ENCODE data around the gene CHSY3.

Gene CHSY3

DNA sequence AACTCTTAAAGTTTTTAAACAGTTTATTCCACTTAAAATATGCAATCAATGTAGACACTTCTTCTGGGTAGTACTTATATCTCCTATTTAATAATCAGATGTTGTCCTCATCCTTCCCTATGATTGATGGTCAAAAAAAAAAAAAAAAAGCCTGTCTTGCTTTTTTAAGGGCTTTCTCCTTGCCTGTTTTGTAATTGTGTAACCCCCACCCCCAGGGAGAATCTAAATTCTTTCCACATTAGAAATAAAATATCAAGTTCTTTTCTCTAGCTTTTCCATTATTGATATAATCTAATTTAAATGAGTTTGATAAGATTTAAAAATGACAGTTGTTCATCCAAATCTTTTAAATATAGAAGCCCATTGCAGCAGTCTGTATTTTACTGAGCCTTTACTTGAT is 119.7 kb downstream of the CHSY3 start:
- DNase-seq (ENCODE audit: low read depth) = peak; percentile 50

DNA sequence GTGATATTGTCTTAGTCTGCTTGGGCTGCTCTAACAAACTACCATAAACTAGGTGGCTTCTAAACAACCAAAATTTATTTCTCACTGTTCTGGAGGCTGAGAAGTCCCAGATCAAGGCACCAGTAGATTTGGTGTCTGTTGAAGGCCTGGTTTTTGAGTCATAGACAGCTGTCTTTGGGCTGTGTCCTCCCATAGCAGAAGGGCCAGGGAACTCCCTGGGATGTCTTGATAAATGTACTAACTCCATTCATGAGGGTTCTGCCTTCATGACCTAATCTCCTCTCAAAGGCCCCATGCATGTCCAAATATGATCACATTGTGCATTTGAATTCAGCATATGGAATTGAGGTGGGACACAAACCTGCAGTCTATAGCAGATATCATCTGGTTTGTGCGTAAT is 121.2 kb downstream of the CHSY3 start:
- no peak for DNase-seq (ENCODE audit: low read depth)

DNA sequence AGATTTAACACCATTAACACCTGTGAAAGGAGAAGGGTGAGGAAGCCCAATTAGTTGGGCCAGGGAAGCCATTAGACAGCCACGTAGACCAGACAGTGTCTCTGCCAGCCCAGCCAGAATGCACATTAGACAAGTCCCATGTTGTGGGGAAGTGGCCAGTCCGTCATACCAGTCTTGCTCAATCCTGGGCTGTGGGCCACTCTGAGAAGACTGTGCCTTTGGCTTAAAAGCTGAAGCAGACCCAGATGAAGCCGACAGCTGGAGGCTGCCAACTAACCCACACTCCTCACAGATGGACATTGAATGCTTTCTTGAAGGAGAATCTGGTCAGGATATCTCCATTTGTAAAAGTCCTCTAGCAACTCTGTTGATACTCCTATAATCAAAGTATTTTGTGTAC is 128.5 kb downstream of the CHSY3 start:
- DNase-seq (ENCODE audit: low read depth) = peak; percentile 59

DNA sequence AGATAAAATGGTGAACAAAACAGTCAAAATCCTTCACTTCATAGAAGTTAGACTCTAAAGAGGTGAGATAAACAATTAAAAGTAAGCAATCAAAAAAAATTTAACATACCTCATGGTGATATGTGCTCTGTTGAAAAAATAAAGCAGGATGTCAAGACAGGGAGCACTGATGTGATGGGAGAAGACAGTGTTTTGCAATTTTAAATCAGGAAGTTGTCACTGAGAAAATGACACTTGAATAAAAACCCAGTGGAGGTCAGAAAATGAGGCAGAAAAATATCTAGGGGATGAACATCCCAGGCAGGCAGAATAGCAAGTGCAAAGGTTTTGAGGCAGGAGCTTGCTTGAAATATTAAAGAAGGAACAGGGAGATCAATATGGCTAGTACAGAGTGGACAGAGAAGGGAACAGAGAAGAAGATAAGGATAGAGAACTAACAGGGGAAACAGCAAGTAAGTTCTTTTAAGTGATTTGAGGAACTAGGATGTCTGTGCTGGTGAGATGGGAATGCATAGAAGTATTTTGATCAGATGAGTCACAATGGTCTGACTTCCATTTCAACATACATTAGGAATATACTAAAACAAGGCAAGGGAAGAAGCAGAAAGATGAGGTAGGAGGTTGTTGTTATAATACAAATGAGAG is 130.4 kb downstream of the CHSY3 start:
- DNase-seq (ENCODE audit: low read depth) = peak; percentile 43

GRCh38 chr5:130035388-130035787 is 131.1 kb downstream of the CHSY3 start:
- DNase-seq (ENCODE audit: low read depth) = no peak

DNA sequence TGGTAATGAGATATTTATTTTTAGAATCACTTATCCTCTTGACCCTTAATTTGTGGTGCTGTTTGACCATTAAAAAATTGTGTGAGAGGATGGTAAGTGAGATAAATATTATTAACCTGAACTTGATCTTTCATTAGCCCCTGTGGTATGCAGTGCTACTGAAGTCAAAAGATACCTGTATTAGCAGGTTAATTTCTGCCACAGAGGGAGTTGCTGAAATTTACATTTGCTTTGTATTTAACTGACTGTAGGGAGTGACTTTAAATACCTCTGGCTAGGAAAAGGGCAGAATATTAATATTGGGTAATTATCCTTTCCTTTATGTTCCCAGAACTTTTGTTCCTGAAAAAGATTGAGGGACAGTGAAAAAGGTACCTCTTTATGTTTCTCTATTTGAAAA is 133.6 kb downstream of the CHSY3 start:
- DNase-seq (ENCODE audit: low read depth) = no peak

GRCh38 chr5:130043834-130044233 is 139.6 kb downstream of the CHSY3 start:
- DNase-seq (ENCODE audit: low read depth) = no peak

DNA sequence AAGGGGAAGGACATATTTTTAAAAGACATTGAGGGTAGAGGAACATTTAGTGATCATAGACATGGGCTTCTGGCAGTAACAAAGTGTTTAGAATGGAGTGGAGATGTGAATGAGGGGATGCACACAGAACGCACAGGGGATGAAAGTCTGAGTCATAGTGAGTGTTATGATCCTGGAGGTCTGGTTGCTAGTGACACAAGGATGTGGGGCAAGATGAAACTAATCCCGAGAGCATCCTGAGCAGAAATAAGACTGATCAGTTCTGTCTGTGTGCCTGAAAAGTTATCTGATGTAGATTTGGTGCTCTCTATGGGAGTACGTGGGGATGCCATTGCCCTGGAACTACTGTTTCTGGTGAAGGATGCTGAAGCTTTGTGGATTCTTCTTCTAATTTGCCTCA is 141.1 kb downstream of the CHSY3 start:
- peak; percentile 10 for DNase-seq (ENCODE audit: low read depth)

- no peak for DNase-seq (ENCODE audit: low read depth)
These were observed 146.3 kb downstream of the CHSY3 start for GRCh38 chr5:130050585-130050984.

DNA sequence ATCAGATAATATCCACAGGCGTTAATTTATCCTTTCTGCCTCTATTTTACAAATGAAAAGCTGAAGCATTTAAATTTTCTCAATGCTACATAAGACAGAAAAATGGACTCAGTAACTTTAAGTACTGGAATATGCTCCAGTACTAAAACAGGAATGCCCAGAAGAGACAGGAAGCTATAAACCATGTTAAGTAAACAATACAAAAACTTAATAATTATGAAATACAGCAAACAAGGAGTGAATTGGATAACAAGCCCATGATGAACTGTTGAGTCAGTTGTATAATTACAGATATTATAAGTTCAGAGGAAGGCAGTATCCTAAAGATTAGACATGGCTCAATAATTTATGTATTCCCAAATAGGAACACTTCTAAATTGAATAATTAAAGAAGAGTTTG is 148.5 kb downstream of the CHSY3 start:
- DNase-seq (ENCODE audit: low read depth) = no peak

GRCh38 chr5:130055572-130055971 is 151.3 kb downstream of the CHSY3 start:
- peak; percentile 19 for DNase-seq (ENCODE audit: low read depth)

GRCh38 chr5:130061746-130062145 is 157.5 kb downstream of the CHSY3 start:
- DNase-seq (ENCODE audit: low read depth) = no peak

- DNase-seq (ENCODE audit: low read depth) = no peak
These were observed 159.3 kb downstream of the CHSY3 start for GRCh38 chr5:130063603-130064002.

DNA sequence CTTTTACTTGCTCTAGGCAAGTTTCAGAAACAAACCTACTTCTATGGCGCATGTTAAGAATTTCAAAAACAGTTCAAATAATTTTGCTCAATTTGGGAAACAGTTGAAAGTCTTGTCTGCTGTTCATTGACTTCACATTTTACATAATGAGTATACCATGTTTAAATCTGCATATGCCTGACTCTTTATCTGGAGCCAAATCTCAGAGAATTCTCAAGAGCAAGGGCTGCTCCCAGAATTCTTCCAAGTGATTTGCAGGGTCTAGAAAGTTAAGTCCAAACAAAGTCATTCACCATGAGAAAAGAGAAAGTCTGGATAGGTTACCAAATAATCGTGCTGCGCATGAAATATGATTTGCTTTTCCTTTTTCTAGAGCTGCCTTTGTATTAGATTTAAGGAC is 160.2 kb downstream of the CHSY3 start:
- no peak for DNase-seq (ENCODE audit: low read depth)

GRCh38 chr5:130065617-130066016 is 161.4 kb downstream of the CHSY3 start:
- DNase-seq (ENCODE audit: low read depth) = no peak

- DNase-seq (ENCODE audit: low read depth) = peak; percentile 39
These were observed 162.4 kb downstream of the CHSY3 start for GRCh38 chr5:130066644-130067043.

DNA sequence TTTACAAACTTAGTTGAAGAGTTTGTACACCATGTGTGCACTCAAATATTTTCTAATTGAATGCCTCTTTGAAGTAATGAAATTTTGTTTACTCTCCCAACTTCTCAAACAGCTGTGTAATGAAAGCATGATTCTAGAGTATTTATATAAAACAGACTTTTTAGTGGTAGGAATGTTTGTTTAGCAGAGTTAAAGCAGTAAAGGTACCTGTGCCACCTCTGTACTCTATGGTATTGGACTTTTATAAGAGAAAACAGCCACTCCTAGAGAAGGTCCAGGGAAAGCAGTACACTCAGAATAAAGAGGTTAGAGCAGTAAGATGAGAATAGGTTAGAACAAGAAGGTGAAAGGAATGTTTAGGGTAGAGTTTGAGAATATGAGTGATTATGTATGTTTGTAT is 163.1 kb downstream of the CHSY3 start:
- DNase-seq (ENCODE audit: low read depth) = no peak

GRCh38 chr5:130068101-130068500 is 163.8 kb downstream of the CHSY3 start:
- no peak for DNase-seq (ENCODE audit: low read depth)

GRCh38 chr5:130068988-130069387 is 164.7 kb downstream of the CHSY3 start:
- DNase-seq (ENCODE audit: low read depth) = no peak

DNA sequence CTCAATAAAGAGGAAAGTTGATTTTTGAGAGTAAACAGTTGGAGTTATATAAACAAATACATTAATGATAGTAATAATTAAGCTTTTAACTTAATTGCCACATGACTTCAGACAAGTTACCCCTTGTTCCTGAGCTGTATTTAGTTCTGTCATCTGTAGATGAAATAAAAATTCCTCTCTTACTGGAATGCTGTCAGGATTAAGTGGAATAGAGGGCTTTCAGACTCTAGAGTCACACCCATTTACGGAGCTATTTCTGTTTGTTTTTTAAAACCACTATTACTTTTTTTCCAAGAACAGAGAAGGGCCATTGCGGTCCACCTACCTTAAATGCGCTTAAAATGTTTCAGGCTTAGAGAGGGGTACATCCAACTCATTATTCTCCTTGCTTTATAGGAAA is 170.6 kb downstream of the CHSY3 start:
- no peak for DNase-seq (ENCODE audit: low read depth)

DNA sequence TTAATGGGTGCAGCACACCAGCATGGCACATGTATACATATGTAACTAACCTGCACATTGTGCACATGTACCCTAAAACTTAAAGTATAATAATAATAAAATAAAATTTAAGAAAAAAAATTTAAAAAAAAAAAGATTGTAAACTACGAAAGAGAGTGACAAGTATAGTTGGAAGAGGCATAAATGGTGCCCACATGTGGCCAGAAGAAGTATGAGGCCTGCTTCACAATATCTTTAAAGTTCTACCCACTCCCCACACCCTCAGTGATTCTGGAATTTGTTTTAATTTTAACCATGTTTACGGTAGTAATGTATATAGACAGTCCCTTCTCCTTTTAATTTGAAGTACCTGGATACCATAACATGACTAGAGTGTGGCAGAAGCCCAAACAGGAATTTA is 172.7 kb downstream of the CHSY3 start:
- DNase-seq (ENCODE audit: low read depth) = no peak

DNA sequence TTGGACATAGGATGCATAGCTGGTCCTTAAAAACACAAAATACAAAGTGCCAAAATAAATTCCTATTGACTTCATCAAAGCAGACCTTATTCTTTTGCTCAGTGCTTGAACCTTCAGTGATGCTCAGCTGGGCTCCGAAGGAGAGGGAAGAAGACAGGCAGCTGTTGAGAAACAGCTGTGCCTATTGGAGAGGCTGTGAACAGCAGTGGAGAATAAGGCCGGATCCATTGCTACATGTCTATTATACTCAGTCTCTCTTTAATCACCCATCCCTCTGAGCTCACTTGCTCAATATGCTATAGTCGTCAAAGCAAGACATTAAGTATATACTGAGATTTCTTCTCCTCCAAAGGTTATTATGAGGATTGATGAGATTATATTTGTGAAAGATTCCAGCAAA is 174.4 kb downstream of the CHSY3 start:
- DNase-seq (ENCODE audit: low read depth) = no peak

DNA sequence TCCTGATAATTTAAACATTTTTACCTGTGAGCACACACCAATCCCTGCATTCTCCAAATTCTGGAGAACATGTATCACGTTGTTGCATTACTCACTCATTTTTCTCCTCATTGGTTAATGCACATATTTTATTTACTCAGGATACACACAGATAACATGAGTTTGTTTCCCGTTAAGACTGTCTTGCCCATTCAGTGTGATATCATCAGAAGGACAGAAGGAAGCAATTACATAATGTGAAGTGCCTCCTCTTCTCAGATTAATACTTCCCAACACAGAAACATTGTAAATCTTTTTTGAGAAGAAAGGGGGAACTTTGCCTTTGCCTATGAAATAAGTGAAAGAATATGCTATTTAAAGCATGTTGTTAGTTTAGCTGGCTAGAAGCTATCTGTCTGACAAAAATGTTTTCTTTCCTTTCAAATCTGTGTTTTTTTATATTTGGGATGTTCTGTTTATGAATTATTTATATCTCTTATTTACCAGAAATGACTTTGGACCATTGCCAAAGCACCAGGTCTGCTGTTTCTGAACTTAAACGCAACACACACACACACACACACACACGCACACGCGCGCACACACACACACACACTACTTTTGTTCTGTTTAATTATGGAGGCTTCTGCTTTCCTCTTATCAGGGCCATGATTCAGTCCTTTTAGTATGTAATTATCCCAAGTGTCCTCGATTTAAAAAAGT is 186.5 kb downstream of the CHSY3 start:
- DNase-seq (ENCODE audit: low read depth) = no peak

GRCh38 chr5:130092991-130093390 is 188.7 kb downstream of the CHSY3 start:
- no peak for DNase-seq (ENCODE audit: low read depth)

Data from fibroblast of gingiva (primary cell).